Peyer's patch (tissue), 4 donors: ENCODE measurements around the gene CLEC9A.

Experiments used
- POLR2A ChIP-seq, 2 donors: fragments of 450-650 bp; IDR thresholded peaks; one replicate each; pipeline ENCODE4 v1.5.1; 2017; ENCODE audit warnings: antibody characterized with exemption in 2 of 2, mild to moderate bottlenecking in 2 of 2, moderate library complexity in 2 of 2
- TF ChIP-seq, protein P1 (sequence below), 6 experiments: fragments of 450-650 bp in 4 of 6; fragments of 200-600 bp in 2 of 6; sonication (generic) in 1 of 6; IDR thresholded peaks; one replicate each; pipeline ENCODE4 v1.5.1; 2017 to 2019; ENCODE audit warnings: antibody characterized with exemption in 6 of 6, mild to moderate bottlenecking in 3 of 6, moderate library complexity in 1 of 6

- TF ChIP-seq, protein P1, sequence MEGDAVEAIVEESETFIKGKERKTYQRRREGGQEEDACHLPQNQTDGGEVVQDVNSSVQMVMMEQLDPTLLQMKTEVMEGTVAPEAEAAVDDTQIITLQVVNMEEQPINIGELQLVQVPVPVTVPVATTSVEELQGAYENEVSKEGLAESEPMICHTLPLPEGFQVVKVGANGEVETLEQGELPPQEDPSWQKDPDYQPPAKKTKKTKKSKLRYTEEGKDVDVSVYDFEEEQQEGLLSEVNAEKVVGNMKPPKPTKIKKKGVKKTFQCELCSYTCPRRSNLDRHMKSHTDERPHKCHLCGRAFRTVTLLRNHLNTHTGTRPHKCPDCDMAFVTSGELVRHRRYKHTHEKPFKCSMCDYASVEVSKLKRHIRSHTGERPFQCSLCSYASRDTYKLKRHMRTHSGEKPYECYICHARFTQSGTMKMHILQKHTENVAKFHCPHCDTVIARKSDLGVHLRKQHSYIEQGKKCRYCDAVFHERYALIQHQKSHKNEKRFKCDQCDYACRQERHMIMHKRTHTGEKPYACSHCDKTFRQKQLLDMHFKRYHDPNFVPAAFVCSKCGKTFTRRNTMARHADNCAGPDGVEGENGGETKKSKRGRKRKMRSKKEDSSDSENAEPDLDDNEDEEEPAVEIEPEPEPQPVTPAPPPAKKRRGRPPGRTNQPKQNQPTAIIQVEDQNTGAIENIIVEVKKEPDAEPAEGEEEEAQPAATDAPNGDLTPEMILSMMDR (IDR thresholded peaks at IDR 0.05): no peak
- no peak for TF ChIP-seq POLR2A (IDR thresholded peaks at IDR 0.05)
These were observed 1.3 kb downstream of the CLEC9A start for GRCh38 chr12:10031771-10032175.
